ENCODE results near the gene SRRM4. TPM values are rescaled to one million over a fixed set of nuclear protein-coding genes. Genes with fewer than 3 reads are reported as not detected.

SRRM4 gene
- total and polyA plus RNA-seq, 10 donors: under 0.01 TPM; not detected in 8

DNA sequence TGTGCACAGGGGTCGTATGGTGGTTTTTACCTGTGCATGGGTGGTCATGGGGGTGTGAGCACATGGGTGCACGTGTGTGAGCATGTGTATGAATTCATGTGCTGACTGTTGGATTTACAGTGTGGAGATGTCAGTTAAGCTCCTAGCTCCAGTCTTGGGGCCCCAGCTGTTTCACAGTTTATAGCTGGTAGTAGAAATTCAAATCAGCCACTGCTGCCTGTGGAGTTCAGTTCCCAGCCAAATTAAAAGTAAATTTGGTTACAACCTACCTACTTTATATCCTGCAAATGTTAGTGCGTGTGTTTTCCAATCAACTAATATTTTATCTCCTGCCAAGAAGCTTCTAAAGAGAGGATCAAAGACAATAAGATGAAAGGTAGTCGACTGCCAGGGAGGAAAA lies 141.4 kb downstream of the SRRM4 start:
- Histone ChIP-seq H3K4me3 (no peak overlapping the region), H3K27me3 (replicated peaks in 1 of 7) (no peaks in the 10 kb centered on the region), H3K4me1 (no peaks in the 10 kb centered on the region), H3K9me3 (no peaks in the 10 kb centered on the region), H3K36me3 (no peaks in the 10 kb centered on the region), H3K27ac (no peak overlapping the region)
- intact Hi-C loops (cut with DNase I; ENCODE audit: low total_unique reads): no loop called here
- DNase-seq: no peak
- WGBS, 5 donors: 62 to 86% (median 81%) methylated on average over 4 of the region's 4 CpGs
- no peak for TF ChIP-seq POLR2AphosphoS5 (IDR thresholded peaks at IDR 0.05)
- TF ChIP-seq, protein P1, sequence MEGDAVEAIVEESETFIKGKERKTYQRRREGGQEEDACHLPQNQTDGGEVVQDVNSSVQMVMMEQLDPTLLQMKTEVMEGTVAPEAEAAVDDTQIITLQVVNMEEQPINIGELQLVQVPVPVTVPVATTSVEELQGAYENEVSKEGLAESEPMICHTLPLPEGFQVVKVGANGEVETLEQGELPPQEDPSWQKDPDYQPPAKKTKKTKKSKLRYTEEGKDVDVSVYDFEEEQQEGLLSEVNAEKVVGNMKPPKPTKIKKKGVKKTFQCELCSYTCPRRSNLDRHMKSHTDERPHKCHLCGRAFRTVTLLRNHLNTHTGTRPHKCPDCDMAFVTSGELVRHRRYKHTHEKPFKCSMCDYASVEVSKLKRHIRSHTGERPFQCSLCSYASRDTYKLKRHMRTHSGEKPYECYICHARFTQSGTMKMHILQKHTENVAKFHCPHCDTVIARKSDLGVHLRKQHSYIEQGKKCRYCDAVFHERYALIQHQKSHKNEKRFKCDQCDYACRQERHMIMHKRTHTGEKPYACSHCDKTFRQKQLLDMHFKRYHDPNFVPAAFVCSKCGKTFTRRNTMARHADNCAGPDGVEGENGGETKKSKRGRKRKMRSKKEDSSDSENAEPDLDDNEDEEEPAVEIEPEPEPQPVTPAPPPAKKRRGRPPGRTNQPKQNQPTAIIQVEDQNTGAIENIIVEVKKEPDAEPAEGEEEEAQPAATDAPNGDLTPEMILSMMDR (IDR thresholded peaks at IDR 0.05 in 8 of 11, conservative IDR thresholded peaks at IDR 0.05 in 3 of 11): no peak
- TF ChIP-seq POLR2A (IDR thresholded peaks at IDR 0.05): no peak

DNA sequence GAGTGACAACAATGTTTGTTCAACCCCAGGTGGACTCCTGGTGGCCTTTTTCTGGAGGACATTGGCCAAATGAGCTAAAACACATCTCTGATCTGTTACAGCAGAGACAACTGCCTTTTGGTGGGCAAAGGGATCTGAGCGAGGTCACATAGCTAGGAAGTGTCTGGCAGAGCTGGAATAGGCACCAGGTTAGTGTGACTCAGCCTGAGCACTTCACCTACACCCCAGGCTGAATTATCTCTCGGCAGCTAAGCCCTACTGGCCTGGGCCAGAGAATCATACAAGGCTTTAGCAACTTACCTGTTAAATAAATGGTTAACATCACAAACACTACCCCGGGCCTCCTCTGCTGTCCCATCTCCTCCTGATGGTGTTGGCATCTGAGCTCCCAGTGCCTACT lies 147.2 kb downstream of the SRRM4 start:
- TF ChIP-seq POLR2AphosphoS5 (IDR thresholded peaks at IDR 0.05) (no peak), POLR2A (IDR thresholded peaks at IDR 0.05) (no peak)
- TF ChIP-seq, protein P1 (IDR thresholded peaks at IDR 0.05 in 8 of 11, conservative IDR thresholded peaks at IDR 0.05 in 3 of 11): no peak
- H3K27ac ChIP-seq: no peak overlapping the region
- no peak for DNase-seq
- H3K9me3 ChIP-seq: peaks cover 3 to 25% (median 16%) of the 10 kb centered on the region in 8 donors
- H3K27me3 ChIP-seq (replicated peaks in 1 of 7): no peaks in the 10 kb centered on the region
- H3K4me1 ChIP-seq: no peaks in the 10 kb centered on the region
- no peak overlapping the region for H3K4me3 ChIP-seq
- H3K36me3 ChIP-seq: no peaks in the 10 kb centered on the region
- intact Hi-C loops (cut with DNase I; ENCODE audit: low total_unique reads): no loop called here
- WGBS, 5 donors: 50 to 86% (median 78%) methylated on average over 3 of the region's 3 CpGs

DNA sequence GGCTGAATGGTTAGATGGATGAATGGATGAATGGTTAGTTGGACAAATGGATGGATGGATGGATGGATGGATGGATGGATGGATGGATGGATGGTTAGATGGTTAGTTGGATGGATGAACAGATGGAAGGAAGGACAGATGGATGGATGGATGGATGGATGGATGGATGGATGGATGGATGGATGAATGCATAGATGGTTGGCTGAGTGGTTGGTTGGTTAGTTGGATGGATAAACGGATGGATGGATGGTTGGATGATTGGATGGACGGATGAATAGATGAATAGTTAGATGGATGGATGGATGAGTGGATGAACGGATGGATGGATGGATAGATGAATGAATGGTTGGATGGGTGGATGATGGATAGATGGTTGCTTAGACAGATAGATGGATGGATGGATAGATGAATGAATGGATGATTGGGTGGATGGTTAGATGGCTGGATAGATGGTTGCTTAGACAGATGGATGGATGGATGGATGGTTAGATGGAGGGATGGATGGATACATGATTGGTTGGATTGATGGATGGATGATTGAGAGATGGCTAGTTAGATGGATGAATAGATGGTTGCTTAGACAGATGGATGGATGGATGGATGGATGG lies 148.6 kb downstream of the SRRM4 start:
- intact Hi-C loops (cut with DNase I; ENCODE audit: low total_unique reads): no loop called here
- H3K9me3 ChIP-seq: peaks cover 3 to 36% (median 18%) of the 10 kb centered on the region in 8 donors
- TF ChIP-seq POLR2A (IDR thresholded peaks at IDR 0.05) (no peak), POLR2AphosphoS5 (IDR thresholded peaks at IDR 0.05) (no peak)
- TF ChIP-seq, protein P1 (IDR thresholded peaks at IDR 0.05 in 8 of 11, conservative IDR thresholded peaks at IDR 0.05 in 3 of 11): no peak
- 64 to 86% (median 80%) methylated on average over 3 of the region's 3 CpGs for WGBS, 5 donors
- H3K4me1 ChIP-seq: no peaks in the 10 kb centered on the region
- no peak for DNase-seq
- no peaks in the 10 kb centered on the region for H3K27me3 ChIP-seq (replicated peaks in 1 of 7)
- H3K36me3 ChIP-seq: no peaks in the 10 kb centered on the region
- no peak overlapping the region for H3K27ac ChIP-seq
- no peak overlapping the region for H3K4me3 ChIP-seq

DNA sequence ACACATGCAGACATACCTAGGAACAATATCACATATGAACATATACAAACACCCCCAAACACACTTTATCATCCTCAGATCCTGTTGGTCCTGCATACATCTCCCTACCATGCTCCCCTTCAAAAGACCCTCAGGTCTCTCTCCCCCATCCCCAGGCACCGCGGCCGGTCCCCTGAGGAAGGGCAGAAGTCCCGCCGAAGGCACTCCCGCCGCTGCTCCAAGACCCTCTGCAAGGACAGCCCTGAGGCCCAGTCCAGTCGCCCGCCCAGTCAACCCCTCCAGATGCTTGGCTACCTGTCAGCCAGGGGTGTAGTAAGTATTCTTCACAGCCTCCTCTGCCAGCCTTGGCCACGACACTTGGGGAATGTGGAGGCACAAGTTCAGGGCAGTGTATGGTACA lies 149.2 kb downstream of the SRRM4 start:
- WGBS, 5 donors: 92 to 95% (median 94%) methylated on average over 9 to 10 of the region's 10 CpGs
- DNase-seq: no peak
- no peaks in the 10 kb centered on the region for H3K27me3 ChIP-seq (replicated peaks in 1 of 7)
- no peaks in the 10 kb centered on the region for H3K36me3 ChIP-seq
- H3K4me1 ChIP-seq: no peaks in the 10 kb centered on the region
- no peak for TF ChIP-seq POLR2A (IDR thresholded peaks at IDR 0.05)
- TF ChIP-seq, protein P1 (IDR thresholded peaks at IDR 0.05 in 8 of 11, conservative IDR thresholded peaks at IDR 0.05 in 3 of 11): no peak
- intact Hi-C loops (cut with DNase I; ENCODE audit: low total_unique reads): no loop called here
- H3K4me3 ChIP-seq: no peak overlapping the region
- peaks cover 3 to 38% (median 18%) of the 10 kb centered on the region in 8 donors for H3K9me3 ChIP-seq
- H3K27ac ChIP-seq: no peak overlapping the region
